K562 (cell line): ENCODE measurements around the gene ANAPC10. TPM values are rescaled to one million over a fixed set of nuclear protein-coding genes. Genes with fewer than 3 reads are reported as not detected.

ENCODE experiments used
- ATAC-seq: fragments of 200-7000 bp; cut with Tn5 transposase; 3 replicates; pipeline ENCODE4 v1.9.1; 2020; ENCODE audit warnings: moderate library complexity
- BruUV-seq: library from RNA; stranded (reverse); fragments of 400-500 nt; replicated peaks from 2 replicates; lab custom pipeline; 2021; lab: Mats Ljungman, UMichigan
- CTCF ChIA-PET: fragments of 300-600 bp; formaldehyde crosslinking; extraction: SDS; loops from one replicate; lab custom pipeline; 2021; ENCODE audit warnings: low intra/inter-chr PET ratio; lab: Yijun Ruan, JAX
- POLR2A ChIA-PET: fragments of 300-600, 350-650 bp; sonication (Branson Sonifier 250); formaldehyde crosslinking; extraction: SDS; loops from one replicate; lab custom pipeline; 2021; ENCODE audit warnings: antibody characterized with exemption, inconsistent platforms; lab: Yijun Ruan, JAX
- DNase-seq, 4 experiments: peaks; one replicate each; pipeline versions ENCODE4 v3.0.0 to v3.0.0-alpha.2; 2011 to 2018; ENCODE audit warnings: low spot score in 3 of 4, mixed read lengths in 3 of 4; ENCODE audit errors: extremely low read depth in 1 of 4
- FAIRE-seq: peaks from 2 replicates; lab custom pipeline; 2011; peaks lifted over from hg19 to GRCh38; lab: Jason Lieb, UNC
- H2AFZ ChIP-seq: 2 replicates; pipeline ENCODE4 v1.6.0; 2011; ENCODE audit warnings: low read depth, low read length, control low read depth, inconsistent platforms
- H3K27ac ChIP-seq: fragments of 200-600 bp; 3 replicates; pipeline ENCODE4 v1.8.0; 2011; ENCODE audit warnings: low read depth, mild to moderate bottlenecking, control low read depth, inconsistent platforms, low read length, moderate library complexity, mixed read lengths; ENCODE audit errors: extremely low read depth
- H3K27me3 ChIP-seq, 2 experiments: fragments of 300-600 bp in 1 of 2; 2 replicates in 1 of 2; 3 replicates in 1 of 2; pipeline versions ENCODE4 v1.6.0 to v1.8.0; 2011; ENCODE audit warnings: inconsistent platforms in 2 of 2, low read length in 2 of 2, mild to moderate bottlenecking in 1 of 2, mixed read lengths in 1 of 2, moderate library complexity in 1 of 2; ENCODE audit not compliant: control insufficient read depth in 2 of 2, insufficient read depth in 2 of 2
- H3K36me3 ChIP-seq: fragments of 300-600 bp; 3 replicates; pipeline ENCODE4 v1.8.0; 2011; ENCODE audit warnings: mild to moderate bottlenecking, low read length, inconsistent platforms; ENCODE audit not compliant: control insufficient read depth, insufficient read depth
- H3K4me1 ChIP-seq, 2 experiments: fragments of 200-600 bp in 1 of 2; replicated peaks in 1 of 2; 2 replicates in 1 of 2; 3 replicates in 1 of 2; pipeline versions ENCODE4 v1.5.1 to v1.8.0; 2011; ENCODE audit warnings: inconsistent platforms in 2 of 2, low read length in 2 of 2, mild to moderate bottlenecking in 1 of 2, mixed read lengths in 1 of 2, moderate library complexity in 1 of 2; ENCODE audit not compliant: control insufficient read depth in 2 of 2, insufficient read depth in 2 of 2
- H3K4me2 ChIP-seq: 2 replicates; pipeline ENCODE4 v1.6.1; 2011; ENCODE audit warnings: low read length, control low read depth, inconsistent platforms, mixed read lengths; ENCODE audit not compliant: insufficient read depth
- H3K4me3 ChIP-seq: fragments of 200-600 bp; sonication (generic), shearing (Covaris generic); 2 replicates; pipeline ENCODE4 v1.5.1; 2016; ENCODE audit warnings: control low read depth, inconsistent platforms
- H3K79me2 ChIP-seq: fragments of 200-600 bp; 3 replicates; pipeline ENCODE4 v1.8.0; 2011; ENCODE audit warnings: low read length, inconsistent platforms; ENCODE audit not compliant: control insufficient read depth, insufficient read depth
- H3K9ac ChIP-seq, 2 experiments: 2 replicates each; pipeline versions ENCODE4 v1.6.0 to v1.6.1; 2011; ENCODE audit warnings: low read depth in 2 of 2, low read length in 2 of 2, control low read depth in 1 of 2, inconsistent platforms in 1 of 2, mild to moderate bottlenecking in 1 of 2, mixed read lengths in 1 of 2; ENCODE audit not compliant: insufficient read depth in 1 of 2
- H3K9me1 ChIP-seq: one replicate; pipeline ENCODE4 v1.6.0; 2011; ENCODE audit warnings: inconsistent platforms, mild to moderate bottlenecking, low read length, moderate library complexity; ENCODE audit not compliant: control insufficient read depth, insufficient read depth
- H3K9me3 ChIP-seq: replicated peaks from 2 replicates; pipeline ENCODE4 v1.5.1; 2011; ENCODE audit warnings: low read depth, low read length, inconsistent platforms; ENCODE audit not compliant: control insufficient read depth, insufficient read depth
- H4K20me1 ChIP-seq: replicated peaks from 2 replicates; pipeline ENCODE4 v1.6.1; 2011; ENCODE audit warnings: low read length, inconsistent platforms, mixed read lengths; ENCODE audit not compliant: control insufficient read depth, insufficient read depth
- BMI1 ChIP-seq: fragments of 150-350 bp; IDR thresholded peaks from 2 replicates; pipeline ENCODE4 v1.6.1; 2014; ENCODE audit warnings: low read length
- NCOA1 ChIP-seq: fragments of 450-650 bp; IDR thresholded peaks from 2 replicates; pipeline ENCODE4 v1.6.1; 2016; ENCODE audit warnings: low read depth
- RERE ChIP-seq: sonication (generic); formaldehyde crosslinking; IDR thresholded peaks from 2 replicates; pipeline ENCODE4 v1.8.0; 2023; ENCODE audit warnings: missing genetic modification reagents, mild to moderate bottlenecking, borderline replicate concordance
- ZBTB33 ChIP-seq: sonication (generic); formaldehyde crosslinking; IDR thresholded peaks from 2 replicates; pipeline ENCODE4 v1.8.1; 2023; ENCODE audit warnings: mild to moderate bottlenecking, missing genetic modification reagents
- ZNF121 ChIP-seq: sonication (generic); formaldehyde crosslinking; conservative IDR thresholded peaks from 2 replicates; pipeline ENCODE4 v1.8.0; 2022; ENCODE audit warnings: missing genetic modification reagents
- WGBS: fragments of 100-300 bp; shearing (Covaris generic); methylation state at CpG from one replicate; pipeline ENCODE4 v1.1.6; 2016; ENCODE audit warnings: low coverage, mixed read lengths; ENCODE audit not compliant: insufficient coverage; ENCODE audit errors: missing lambda C conversion rate; 5-methylcytosine and 5-hydroxymethylcytosine counted together
- in situ Hi-C: fragments of 300-500 bp; cut with MboI; formaldehyde crosslinking; loops from 4 replicates; pipeline ENCODE4 v1.15.0; 2018; ENCODE audit warnings: inconsistent platforms, mixed read lengths
- intact Hi-C: fragments of 100-400 bp; cut with micrococcal nuclease; formaldehyde crosslinking; loops from 2 replicates; pipeline ENCODE4 v1.14.2; 2022
- polyA plus RNA-seq, 8 experiments: library from polyadenylated mRNA; depleted of rRNA in 4 of 8; stranded (reverse) in 5 of 8; unstranded in 3 of 8; fragments of >200 nt; fragmentation: Nextera tagmentation in 2 of 8; fragmentation: Illumina TruSeq in 1 of 8; extraction: Ambion mirVana in 2 of 8; extraction: Trizol in 1 of 8; gene quantifications; 2 replicates each; pipeline versions ENCODE4 v1.2.1 to v1.2.3, GENCODE V29; 2011 to 2014; ENCODE audit warnings: inconsistent platforms in 1 of 8, missing spikeins in 1 of 8
- total RNA-seq, 7 experiments: library from RNA; depleted of rRNA in 6 of 7; stranded (reverse); fragments of >200 nt in 6 of 7; fragmentation: Illumina TruSeq in 2 of 7; extraction: Trizol in 2 of 7; gene quantifications; 2 replicates each; pipeline versions ENCODE4 v1.2.1 to v1.2.3, GENCODE V29; 2011 to 2021; ENCODE audit warnings: low replicate concordance in 1 of 7

The ANAPC10 gene
- total and polyA plus RNA-seq, 9 of the 15 experiments (the other 6 are each of a cell fraction or from before 2014, with no cell fraction given), result 31.0 to 96.2 (median 60.3) TPM

GRCh38 chr4:144955104-144955503 lies 142.9 kb downstream of the ANAPC10 start:
- Histone ChIP-seq H2AFZ (no peak overlapping the region), H3K27ac (no peak overlapping the region), H4K20me1 (no peaks in the 10 kb centered on the region), H3K9me3 (no peaks in the 10 kb centered on the region), H3K4me2 (no peak overlapping the region), H3K4me1 (no peaks in the 10 kb centered on the region), H3K9ac (no peak overlapping the region), H3K36me3 (no peaks in the 10 kb centered on the region), H3K9me1 (no peaks in the 10 kb centered on the region), H3K27me3 (no peaks in the 10 kb centered on the region), H3K79me2 (no peaks in the 10 kb centered on the region), H3K4me3 (no peak overlapping the region)
- ATAC-seq, result no peak
- no peak for DNase-seq
- intact Hi-C loops, result no loop called here
- ChIA-PET POLR2A (interaction anchor here (0.6 to 0.8 kb wide), 2 partner anchors 12 to 784 kb away, joined by 3 read pairs; no protein-coding TSS in a partner anchor), CTCF (no interaction called here)
- no peak for FAIRE-seq
- WGBS, result 0% methylated on average over 1 of the region's 1 CpG
- TF ChIP-seq ZNF121 (CRISPR knock-in tag), result no peak
- no peak for TF ChIP-seq RERE (CRISPR knock-in tag)
- TF ChIP-seq ZBTB33 (CRISPR knock-in tag), result no peak
- TF ChIP-seq NCOA1, result no peak
- no peak for TF ChIP-seq BMI1
- in situ Hi-C loops, result no loop called here
- BruUV-seq, result no TSS peak
